HG03064 (cell line): Measurements from ENCODE around the gene CCDC112.
"Not testable (repeated sequence)": the region's sequence is repeated elsewhere in the genome, so short reads cannot be mapped to it uniquely, and the experiment has no call there.

Experiments
- ATAC-seq: cut with Tn5 transposase; IDR thresholded peaks from one replicate; pipeline ENCODE4 v1.9.1; 2021; ENCODE audit warnings: low read depth; ENCODE audit not compliant: unreplicated experiment

Gene CCDC112

GRCh38 chr5:115263078-115263380 lies 33.4 kb downstream of the CCDC112 start:
- no peak for ATAC-seq

- peak; percentile 90 for ATAC-seq
These were observed 34.0 kb downstream of the CCDC112 start, which contains the start of gene PGGT1B for GRCh38 chr5:115262321-115263077. PGGT1B (minus strand) TSS chr5:115262877; CDS start chr5:115262851, 26 bp downstream.

- ATAC-seq = peak; percentile 41
These were observed 34.5 kb downstream of the CCDC112 start for GRCh38 chr5:115262011-115262320.

- ATAC-seq = no peak
These were observed 36.2 kb downstream of the CCDC112 start for GRCh38 chr5:115260248-115260647.

GRCh38 chr5:115257981-115258380 lies 38.5 kb downstream of the CCDC112 start:
- ATAC-seq = no peak

- ATAC-seq = not testable (repeated sequence)
These were observed 47.1 kb downstream of the CCDC112 start for GRCh38 chr5:115249379-115249778.

DNA sequence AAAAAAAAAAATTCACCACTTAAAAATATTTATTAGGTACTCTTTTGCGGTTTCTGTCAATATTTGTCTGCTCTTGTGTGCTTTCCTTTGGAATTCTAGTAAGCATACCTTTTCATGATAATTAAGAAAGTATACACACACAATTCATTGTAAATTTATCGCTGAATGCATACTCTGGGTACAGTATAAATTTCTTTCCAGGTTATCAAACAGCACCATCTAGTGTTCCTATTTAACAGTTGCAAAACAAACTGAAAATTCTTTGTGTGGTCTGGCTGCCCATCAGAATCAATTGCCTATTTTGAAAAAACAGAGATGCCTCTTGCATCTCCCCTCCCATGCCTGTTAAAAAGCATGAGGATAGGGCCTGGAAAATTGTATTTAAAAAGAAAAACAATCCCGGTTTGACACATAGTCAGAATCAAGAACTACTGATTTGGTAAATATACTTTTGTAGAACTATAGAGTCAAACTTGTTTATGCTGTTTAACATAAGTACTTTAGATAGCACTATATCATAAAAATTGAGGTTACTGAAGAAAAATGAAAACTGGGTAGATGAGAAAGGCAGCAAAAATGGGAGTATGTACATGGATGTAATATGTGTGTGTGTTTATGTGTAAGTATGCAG lies 50.0 kb downstream of the CCDC112 start:
- no peak for ATAC-seq

DNA sequence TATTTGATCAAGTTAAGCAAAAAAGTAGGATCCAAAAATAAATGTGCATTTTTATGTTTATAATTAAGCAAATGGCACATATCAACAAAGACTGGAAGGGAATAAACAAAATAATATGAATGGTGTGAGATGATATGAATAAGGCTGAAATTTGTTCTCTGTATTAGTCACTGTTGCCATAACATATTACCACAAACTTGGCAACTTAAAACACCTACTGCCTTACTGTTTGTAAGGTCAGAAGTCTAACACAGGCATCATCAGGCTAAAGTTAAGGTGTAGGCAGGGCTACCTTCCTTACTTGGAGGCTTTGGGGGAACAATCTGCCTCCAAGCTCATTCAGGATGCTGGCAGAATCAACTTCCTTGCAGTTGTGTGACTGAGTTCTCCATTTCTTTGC lies 53.0 kb downstream of the CCDC112 start:
- ATAC-seq = no peak

DNA sequence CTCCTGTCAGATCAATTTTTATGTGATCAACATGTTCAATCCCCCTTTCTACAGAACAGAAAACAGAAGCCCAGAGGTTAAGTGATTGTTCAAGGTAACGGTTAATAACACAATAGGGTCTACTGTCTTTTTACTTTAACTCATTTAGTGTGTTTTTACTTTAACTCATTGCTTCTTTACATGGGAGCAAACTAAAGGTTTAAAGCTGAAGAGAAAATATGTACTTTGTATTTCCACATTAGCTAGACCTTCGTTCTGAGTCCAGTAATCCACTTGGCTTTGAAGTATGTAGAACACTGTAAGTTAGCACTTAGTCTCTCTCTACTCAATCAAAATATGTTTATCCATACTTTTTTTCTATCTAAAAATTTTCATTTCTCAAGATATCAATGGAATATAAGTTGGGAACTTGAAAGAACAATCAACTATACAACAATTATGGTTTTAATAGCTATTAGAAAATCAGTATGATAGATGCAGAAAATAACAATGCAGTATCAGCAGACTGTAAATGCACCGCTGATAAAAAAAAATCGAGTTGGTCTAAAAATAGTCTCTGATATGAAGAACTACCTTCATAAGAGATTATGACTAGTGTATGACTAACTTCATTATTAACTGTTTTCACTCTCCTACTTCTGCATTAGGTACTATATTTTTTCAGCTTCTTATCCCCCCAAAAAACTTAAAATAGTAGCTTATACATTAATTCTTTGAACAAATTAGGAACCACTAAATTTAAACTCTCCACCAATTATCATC lies 54.4 kb downstream of the CCDC112 start:
- ATAC-seq = no peak

DNA sequence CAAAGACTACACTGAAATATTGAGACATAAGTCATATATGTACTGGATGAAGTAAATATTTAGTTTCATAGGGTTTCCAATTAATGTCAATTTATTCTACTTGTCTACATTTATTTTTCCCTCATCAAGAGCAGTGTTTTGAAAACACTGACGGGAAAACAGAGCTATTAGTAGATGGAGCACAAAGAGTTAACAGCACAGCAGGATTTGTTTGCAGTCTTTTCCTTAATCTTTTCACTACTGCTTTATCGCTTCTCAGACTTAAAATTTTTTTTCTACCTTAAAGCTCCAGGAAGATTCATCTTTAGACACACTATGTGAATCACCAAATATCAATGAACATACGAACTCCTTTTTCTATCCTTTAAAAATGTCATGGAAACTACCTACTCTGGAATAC lies 59.4 kb downstream of the CCDC112 start:
- no peak for ATAC-seq

- ATAC-seq = no peak
These were observed 59.9 kb downstream of the CCDC112 start for GRCh38 chr5:115236599-115236998.

DNA sequence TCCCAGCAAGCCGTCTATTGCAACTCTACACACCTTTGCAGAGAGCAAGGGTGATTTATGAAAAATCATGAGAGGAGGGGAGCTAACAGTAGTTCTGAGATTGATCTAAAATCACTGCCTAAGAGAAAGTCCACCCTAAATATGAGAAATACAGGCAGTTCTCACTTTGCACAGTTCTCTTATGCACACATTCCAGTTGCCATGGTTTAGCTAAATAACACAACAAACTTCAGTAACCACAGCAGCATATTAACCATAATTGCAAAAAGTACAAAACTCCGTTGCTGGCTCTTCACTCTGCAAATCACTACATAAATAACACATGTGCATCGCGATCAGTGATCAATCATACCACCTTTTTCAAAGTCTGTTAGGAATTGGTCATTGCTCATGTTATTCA lies 64.9 kb downstream of the CCDC112 start:
- no peak for ATAC-seq

GRCh38 chr5:115229606-115230005 lies 66.8 kb downstream of the CCDC112 start:
- no peak for ATAC-seq

GRCh38 chr5:115227281-115227680 lies 69.2 kb downstream of the CCDC112 start:
- no peak for ATAC-seq
